ENCODE measurements around the gene INSIG2.

Gene INSIG2

DNA sequence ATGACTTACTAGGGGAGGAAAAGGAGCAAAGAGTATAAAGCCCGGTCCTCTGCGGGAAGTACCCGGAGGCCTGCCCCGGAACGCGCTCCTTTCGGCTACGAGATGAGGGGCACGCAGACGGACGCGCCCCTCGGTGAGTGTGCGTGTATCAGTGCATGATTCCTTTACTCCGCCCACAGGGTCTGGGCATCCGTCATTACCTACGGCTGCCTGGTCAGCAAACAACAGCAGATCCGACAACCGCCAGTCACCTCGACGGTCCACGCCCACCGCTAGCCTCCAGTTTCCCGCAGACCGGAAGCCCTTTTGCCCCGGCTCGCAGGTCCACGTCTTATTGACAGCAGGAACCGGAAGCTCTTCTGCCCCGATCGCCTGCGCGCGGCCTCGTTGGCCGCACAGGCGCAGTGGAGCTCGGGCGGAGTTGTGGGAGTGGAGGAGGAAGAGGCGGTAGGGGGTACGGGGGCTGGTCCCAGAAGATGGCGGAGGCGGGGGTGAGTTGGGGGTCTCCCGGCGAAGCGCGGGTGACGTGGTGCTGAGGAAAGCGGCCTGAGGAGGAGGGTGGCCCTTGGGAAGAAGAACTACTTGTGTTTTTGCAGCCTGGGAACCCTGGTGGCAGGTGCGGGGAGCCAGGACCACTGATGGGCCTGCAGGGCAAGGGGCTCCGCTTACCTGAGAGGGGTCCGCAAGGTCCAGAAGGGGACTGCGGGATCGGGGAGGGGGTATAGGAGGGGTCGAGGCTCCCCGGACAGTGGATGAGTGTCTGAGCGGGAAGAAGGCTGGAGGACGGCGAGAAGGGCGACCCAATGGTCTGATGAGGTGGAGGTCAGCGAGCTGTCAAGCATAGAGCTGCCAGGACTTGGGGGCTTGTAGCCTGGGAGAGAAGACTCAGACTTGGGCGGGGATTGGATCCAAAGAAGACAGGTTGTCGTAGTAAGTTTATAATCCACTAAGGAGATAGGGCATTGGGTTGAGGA lies at the start of gene INSIG2:
Gene INSIG2, plus strand, starts transcription at position 421 of the 974 bp plus-strand sequence. CDS start 8,086 bp downstream, outside the sequence.
- peak; percentile 72 to 79 (median 78) for DNase-seq

DNA sequence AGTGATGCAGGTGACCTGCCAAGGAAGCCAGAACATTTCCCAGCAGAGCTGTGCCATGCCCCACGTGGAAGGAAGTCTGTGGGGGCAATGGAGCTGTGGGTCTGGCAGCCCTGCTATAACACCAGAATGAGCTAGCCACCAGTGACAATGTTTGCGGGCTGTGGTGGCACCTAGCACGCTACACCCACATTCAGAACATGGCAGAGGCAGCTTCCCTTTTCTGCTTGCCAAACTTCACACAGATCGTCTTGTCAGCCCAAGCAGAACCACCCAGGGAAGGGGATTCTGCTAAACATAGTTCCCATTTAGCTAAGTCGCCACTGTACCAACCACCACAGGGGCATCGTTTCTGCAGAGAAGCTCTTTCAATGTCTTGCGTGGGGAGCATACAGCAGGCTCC lies 47.4 kb upstream of the INSIG2 start:
- no peak for DNase-seq

DNA sequence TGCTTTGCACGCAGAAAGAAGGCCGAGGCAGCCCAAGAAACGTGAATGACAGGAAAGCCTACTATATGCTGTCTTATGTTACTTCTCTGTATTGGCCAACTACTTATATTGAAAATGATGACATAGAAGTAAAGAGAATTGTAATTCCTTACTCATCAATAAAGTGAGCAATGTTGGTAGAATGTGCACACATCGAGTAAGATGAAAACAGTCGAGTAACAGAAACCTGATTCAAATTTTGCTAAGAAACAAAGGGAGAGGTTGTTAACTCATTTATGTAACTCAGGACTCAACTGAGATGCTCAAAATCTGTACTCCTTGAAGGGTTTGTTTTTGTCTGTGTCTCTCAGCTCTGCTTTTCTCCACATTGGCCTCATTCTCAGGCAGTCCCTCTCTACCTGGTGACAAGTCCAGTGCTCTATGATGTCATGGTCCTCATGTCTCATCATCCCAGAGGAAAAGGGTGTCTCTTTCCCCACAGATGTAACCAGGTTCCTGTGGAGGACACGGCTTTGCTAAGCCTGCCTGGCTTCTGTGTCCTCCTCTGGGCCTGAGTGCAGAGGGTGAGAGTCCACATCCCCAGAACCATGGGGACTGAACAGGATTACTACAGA lies 44.1 kb upstream of the INSIG2 start:
- DNase-seq, result no peak

DNA sequence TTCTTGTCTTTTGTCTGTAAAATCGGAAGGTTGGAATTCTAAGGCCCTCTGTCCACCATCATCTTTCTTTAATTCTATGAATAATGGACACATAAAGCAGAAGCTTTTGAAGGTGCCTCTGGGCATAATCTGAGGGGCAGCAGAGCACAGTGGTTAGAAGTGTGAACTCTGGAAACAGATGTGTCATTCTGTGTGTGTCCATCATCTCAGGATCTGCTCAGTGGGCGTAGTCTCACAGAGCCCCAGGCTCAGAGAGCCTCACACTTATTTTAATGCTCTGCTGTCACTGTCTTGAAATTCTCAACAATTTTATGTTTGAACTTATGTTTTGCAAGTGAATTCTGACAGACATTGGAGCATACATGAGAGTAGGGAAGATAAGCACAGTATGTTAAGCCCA lies 43.4 kb upstream of the INSIG2 start:
- DNase-seq, result no peak

DNA sequence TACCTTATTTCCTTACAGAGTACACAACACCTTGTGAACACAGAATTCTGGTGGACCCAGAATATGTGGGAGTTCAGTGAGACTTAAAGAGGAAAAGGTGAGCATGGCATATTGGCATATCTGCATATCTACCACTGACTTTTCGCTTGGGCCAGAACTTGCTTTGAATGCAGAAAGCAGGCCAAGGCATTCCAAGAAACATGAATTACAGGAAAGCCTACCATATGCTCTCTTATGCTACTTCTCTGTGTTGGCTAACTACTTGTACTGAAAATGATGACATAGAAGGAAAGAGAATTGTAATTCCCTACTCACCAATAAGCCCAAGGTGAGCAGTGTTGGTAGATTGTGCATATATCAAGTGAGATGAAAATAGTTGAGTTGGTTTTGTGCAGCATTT lies 43.0 kb upstream of the INSIG2 start:
- no peak for DNase-seq

DNA sequence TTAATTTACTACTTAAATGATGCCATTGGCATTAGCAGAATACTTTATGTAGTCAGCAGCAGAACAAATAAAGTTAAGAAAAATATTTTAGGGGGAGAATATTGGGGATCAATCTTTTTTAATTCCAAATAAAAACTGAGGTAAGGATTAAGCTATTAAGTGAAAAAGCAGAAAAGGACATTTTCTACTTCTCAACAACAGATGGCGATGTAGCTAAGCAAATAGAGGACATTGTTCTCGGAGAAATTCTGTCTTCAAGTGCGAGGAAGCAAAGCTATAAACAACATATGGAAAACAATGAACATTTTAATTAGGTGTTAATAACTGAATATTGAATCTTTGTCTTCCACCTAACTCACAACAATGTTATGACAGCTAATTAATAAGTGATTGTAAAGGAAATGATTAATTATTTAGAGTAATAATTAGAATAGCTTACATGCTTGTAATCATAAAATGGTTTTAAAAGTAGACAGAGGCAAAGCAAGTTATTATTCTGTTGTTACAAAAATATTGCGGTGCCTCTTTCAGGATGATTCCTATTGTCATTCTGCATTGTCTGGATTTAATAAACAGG lies 41.5 kb upstream of the INSIG2 start:
- no peak for DNase-seq

DNA sequence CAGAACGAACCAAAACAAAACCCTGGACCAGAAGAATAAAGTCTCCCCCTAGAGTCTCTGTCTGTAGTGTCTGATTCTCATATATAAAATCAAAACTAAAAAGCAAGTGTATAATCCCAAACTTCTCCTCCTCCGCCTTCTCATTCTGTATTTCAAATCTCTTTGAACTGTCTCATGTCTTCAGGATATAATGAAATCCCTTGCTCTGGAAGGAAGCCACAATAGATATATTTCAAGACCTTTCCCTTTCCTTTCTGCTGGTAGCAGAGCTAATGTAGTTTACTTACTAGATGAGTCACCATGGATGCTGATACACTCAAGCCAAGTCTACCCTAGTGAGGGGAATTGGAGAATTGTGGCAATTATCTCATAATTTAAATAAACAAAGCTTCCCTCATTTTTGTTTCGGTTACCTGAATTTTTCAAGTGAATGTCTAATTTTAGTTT lies 40.9 kb upstream of the INSIG2 start:
- DNase-seq, result no peak

DNA sequence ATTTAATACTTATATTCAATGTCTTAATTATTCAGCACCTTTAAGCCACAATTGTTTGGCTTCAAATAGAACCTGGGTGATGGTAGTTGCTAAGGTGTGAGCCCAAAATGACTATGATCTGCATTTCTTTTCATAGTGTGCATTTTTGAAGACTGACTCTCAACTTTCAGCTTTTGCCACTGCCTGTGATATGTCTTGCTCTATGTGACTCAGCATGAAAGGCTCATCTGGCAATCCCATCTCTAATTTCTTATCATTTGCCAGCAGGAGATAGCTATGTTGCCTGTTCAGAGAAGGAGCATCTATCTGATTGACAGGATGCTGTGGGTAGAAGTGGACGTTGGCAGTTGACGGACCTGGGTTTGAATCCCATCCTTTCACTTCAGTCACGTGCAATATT lies 39.9 kb upstream of the INSIG2 start:
- DNase-seq, result no peak

DNA sequence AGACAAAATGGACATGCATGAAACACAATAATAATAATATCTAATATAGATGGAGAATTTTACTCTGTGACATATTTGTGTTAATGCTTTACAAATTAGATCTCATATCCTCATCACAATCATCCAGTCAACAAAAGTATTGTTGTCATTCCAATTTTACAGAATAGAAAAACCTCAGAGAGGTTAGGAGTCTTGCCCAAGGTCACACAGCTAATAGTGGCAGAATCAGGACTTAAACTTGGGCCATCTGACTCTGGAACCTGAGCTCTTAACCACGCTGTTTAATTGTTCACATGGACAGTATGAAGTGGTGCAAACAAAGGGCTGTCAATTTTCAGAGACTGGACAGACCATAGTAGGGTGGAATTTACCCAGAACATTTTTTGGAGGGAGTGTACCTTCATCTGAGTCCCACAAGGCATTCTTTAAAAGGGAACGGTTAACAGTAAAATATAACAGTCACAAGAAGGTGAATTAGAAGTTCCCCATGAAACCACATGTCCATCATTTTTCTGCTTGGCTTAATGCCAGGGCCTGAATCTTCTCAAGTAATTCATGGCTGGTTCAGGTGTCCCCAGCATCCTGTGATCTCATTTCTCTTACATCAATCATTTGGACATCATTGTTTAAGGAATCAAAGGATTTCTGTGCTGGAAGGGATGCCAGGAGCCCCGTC lies 39.0 kb upstream of the INSIG2 start:
- DNase-seq, result no peak

DNA sequence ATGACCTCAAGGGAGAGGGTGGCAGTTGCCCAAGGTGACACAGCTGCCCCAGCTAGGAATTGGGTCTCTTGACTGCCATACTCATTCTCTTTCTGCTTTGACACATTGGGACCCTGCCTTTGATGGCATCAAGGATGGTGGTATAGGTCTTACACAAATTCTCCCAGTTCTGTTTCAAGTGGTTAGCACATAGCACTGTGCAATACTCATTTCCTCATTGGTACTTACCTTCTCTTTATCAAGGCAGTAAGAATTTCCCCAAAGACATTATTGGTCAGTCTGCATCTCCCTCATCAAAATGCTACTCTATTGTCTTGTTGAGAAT lies 38.5 kb upstream of the INSIG2 start:
- DNase-seq, result no peak

DNA sequence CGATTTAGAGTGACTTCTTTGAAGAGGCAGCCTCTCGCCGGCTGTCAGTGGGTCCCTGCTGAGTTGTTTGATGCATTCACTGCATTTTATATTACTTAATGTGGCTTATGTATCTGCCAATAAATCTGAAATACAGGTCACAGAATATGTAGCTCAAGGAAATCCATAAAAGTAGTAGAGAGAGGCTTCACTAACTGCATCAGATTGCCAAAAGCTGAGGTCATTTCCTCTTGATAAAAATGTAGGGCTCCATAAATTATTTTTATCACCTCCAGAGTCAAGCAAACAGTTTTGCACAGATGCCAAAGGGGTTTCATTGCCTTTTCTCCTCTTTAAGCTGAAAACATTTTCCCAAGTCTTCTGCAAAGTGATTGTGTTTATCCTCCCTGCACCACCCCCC lies 37.9 kb upstream of the INSIG2 start:
- DNase-seq, result no peak

DNA sequence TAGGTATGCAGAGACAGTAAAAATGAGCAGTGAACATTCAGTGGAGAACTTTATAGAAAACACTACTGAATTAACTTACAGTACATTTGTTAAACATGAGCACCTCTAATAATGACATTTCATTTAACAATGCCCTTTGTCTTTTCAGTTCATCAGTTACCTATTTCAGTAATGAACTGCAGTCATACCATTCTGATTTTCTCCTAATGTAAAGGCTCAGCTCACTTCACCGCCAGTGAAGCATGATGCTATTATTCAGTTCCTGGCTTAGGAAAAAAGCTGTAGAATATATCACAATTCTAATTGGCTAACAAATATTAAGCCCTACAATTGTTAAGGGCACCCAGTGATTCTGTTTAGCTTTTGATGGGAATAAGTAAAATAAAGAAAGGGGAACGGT lies 37.3 kb upstream of the INSIG2 start:
- no peak for DNase-seq

DNA sequence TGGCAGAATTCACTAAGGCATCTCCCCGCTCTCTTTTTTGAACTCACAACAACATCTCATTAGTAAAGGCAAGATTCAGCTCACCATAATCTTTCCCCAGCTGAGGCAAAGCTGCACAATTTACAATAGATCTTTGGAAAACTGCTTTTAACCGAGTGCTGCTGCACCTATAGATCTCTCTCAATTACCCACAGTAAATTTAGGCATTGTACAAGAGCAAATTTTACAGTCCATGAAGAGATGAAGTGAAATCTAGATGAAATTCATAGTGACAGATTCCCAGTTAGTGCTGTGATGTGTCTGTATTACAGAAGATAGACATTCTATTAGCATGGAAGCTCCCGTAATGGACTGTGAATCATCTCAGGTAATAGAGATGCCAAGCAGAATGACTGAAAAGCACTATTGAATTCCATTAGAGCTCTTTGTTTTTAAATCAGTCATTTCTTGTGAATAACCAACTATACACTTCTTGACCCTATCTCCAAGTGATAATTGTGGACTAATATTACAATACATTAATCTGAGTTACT lies 36.4 kb upstream of the INSIG2 start:
- no peak for DNase-seq

DNA sequence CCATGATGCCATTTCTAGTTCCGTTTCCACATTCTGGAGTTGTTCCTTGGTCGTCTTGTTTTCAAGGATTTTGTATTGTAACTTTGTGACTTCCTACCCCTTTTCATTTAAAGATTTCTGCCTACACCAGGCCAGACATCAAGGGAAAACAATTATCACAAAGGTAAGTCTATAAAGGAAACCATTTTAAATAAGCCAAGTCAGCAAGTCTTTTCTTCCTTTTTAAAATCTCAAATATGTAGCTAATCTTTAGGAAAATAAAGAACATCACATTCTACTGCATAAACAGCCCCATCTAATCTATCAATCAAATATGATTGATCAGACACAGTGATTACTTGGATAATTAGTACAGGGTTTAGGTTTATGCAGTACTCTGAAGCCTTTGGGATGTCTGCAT lies 35.8 kb upstream of the INSIG2 start:
- DNase-seq, result no peak

DNA sequence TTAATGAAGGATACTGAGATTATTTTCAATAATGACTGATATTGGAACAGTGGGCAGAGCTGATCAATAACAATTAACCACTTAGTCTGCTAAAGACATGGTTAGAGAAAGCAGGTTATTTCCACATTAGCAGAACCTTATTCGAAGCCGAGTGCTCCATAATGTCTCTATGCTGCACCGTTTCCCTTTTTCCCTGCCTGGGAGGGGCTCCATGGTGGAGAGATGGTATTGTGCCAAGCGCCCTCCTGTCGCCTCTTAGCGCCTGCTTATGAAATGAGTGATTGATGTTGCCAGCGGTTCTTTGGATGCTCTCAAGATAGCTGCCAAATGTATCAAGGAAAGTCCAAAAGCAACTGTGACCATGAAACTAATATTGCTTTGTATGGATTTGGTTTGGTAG lies 34.6 kb upstream of the INSIG2 start:
- no peak for DNase-seq

DNA sequence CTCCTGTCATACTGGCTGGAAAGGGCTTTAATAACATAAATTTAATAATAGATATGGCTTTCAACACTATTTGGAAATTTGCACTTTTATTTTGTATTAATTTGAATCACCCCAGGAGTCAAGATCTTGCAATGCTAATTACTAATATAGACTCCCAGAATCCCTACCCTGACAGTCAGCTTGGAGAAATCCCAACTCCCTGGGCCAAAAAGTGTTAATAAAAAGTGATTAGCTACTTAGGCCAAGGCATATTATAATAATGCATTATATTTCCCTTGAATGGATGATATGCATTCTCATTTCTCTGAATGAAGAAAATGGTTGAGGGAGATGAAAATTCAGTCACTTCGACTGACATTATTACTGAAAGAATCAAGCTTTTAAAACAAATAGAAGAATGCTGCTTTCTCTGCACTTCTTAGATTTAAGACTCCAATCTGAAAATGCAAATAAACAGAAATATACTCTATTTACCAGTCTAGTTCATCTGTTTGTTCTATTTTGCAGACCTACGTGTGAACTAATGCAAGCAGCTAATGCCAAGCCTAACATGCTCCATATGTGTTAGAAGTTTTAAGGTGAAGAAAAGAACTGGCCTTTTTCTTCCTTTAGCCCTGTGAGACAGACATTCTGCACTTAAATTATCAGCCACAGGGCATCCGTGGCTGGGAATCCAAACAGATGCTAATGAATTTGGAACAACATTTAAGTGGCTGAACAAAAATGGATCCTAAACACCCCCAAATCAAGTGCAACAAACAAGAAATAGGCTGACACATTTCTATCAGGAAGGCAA lies 33.9 kb upstream of the INSIG2 start:
- no peak for DNase-seq

DNA sequence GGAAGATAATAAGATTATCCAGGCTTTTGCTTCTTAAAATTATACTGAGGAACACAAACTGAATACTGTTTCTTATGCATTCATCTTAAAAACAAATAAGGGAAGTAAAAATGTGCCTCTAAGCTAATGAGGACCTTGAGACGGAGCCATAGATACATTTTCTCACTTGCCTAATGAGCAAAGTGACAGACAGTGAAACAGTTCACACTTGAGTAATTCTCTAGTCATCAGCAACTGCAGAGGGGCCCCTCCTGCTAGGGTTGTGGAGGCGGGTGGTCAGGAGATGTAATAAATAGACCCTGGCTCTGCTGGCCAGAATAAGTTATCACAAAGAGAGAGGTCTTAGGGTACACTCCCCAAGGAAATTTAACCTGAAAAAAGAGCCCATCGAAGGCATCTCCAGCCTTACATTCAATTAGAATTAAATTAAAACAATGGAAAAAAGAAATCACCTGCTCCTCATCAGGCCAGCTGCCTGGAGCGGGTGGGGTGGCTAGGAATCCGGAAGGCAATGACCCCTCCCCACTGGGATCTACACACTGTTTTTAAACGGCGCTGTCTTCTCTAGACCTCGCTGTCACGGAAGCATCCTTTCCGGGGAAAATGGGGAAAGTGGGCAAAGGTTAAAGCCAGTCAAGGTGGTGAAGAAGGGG lies 32.6 kb upstream of the INSIG2 start:
- DNase-seq, result no peak

DNA sequence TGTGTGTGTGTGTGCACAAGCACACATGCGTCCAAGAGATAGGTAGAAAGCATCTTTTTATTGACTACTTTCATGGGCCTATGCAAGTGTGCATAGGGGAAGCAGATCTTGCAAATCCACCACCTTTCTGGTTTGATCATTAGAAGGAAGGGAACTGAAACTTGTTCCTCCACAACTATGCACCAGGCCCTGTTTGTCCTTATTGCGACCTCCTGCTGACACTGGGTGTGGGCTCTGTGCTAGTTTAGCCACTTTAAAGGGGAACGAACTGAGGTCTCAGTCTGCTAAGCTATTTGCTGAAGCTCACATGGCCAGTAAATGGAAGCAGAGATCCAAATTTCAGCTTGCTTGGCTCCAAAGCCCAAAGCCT lies 32.1 kb upstream of the INSIG2 start:
- no peak for DNase-seq

DNA sequence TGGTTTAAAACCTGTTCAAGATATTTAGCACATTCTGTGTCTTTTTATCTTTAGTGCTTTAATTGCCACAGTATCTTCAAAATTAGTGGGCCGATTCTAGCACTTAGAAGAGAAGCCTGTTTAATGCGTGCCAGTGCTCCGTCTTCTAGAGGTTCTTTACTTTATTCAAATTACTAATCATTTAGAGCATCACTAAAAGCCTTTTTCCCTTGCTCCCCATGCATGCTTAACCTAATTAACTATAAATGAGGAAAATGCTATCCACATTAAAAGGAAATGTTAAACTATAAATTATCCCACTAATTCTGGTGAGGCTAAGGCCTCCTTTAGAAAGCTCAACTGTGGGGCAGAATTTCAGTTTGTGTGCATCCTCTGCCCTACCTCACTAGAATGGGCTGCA lies 31.5 kb upstream of the INSIG2 start:
- DNase-seq, result no peak

DNA sequence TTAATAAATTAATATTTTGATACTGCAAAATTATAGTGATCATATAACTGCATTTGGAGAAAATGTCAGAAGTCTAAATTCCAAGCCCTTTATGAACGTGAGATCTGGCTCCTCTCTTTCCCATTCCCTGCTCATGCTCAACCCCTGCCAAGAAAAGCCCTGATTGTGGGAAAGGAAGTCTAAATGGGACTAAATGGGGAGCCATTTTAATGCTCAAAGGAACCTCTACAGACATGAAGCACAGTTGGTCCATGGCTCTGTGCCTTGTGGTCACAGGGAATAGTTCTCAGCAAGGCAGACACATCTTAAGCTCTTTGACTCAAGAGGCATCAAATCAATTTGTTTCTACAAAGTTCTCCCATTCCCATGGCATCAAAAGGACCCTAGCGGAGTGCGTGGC lies 29.3 kb upstream of the INSIG2 start:
- no peak for DNase-seq

DNA sequence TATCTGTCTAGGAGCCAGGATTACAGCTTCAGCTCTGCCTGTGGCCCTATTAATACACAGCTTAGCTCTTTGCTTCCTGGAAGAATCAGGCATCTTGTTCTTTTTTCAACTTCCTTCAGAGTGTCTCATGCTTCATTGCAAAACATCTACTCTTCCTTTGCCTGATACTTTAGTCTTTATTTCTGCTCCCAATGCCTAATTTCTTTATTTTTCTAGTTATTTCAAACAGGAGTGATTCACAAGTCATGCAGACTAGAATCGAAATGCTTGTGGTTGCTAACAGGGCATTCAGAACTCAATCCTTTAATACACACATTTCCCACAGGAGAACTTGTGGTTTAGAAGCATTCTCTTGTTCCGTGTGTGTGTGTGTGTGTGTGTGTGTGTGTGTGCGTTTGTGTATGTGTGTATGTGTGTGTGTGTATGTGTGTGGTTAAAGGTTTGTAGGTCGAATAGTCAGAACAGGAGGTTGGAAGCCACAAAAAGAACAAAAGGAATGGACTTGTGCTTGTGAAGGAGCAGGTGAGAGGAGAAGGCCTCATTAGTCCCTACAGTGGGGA lies 28.3 kb upstream of the INSIG2 start:
- DNase-seq, result no peak
